ENCODE measurements around the gene PDK2.

GRCh38 chr17:50098583-50098982, 3.4 kb downstream of the PDK2 start:
- TF ChIP-seq ZNF184 (CRISPR knock-in tag; IDR thresholded peaks at IDR 0.05) (no peak), POLR2AphosphoS5 (IDR thresholded peaks at IDR 0.05; ENCODE audit: control insufficient read depth, insufficient read depth, low read depth, low read length) (no peak), ZNF232 (CRISPR knock-in tag; IDR thresholded peaks at IDR 0.05) (no peak), KLF13 (tag; IDR thresholded peaks at IDR 0.05; ENCODE audit: borderline replicate concordance, low read depth) (no peak)

Measured in K562 (cell line).